HG02623 (cell line): ENCODE measurements around the gene DACT2.
"Not testable (repeated sequence)": the region's sequence is repeated elsewhere in the genome, so short reads cannot be mapped to it uniquely, and the experiment has no call there.

Experiments used
- ATAC-seq: cut with Tn5 transposase; IDR thresholded peaks from one replicate; pipeline ENCODE4 v1.9.1; 2021; ENCODE audit warnings: moderate library complexity; ENCODE audit not compliant: unreplicated experiment

DACT2 gene

GRCh38 chr6:168285456-168285855 lies 34.1 kb downstream of the DACT2 start:
- ATAC-seq: no peak

- ATAC-seq: no peak
Observed at GRCh38 chr6:168284187-168284586, 35.4 kb downstream of the DACT2 start.

DNA sequence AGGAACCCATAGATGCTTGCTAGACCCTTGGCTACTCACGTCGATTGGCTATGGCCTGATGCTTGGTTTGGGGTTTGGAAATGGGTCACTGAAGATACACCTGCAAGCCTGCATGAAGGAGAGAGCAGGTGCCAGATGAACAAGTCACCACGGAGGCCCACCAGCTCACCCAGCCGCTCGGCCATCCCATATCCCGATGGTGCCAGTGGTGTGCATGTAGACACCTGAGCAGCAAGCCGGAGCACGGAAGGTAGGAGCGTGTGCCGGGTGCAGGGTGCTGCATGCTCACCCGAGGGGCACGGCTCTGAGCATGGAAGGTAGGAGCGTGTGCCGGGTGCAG lies 35.9 kb downstream of the DACT2 start:
- no peak for ATAC-seq

- no peak for ATAC-seq
Observed at GRCh38 chr6:168282985-168283685, 36.4 kb downstream of the DACT2 start.

DNA sequence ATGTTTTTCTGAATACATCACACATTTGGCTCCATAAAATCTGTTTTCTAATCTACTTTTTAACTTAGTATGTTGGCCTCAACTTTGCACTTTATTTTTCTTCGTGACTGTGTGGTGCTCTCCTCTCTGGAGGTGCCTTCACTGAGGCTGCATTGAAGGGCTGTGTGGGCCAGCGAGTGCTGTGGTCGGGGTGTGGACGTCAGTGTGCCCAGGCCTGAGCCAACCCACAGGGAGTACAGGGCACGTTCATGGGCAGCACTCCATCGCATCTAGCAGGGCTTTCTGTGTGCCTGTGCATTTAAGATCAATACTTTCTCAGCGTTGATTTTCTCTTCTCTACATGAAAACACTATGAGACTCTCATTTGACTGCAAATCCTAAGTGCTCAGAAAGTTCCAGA lies 37.8 kb downstream of the DACT2 start:
- ATAC-seq: no peak

GRCh38 chr6:168281314-168281713 lies 38.3 kb downstream of the DACT2 start:
- ATAC-seq: not testable (repeated sequence)

GRCh38 chr6:168280899-168281245 lies 38.7 kb downstream of the DACT2 start:
- ATAC-seq: no peak

- ATAC-seq: no peak
Observed at GRCh38 chr6:168280020-168280898, 39.3 kb downstream of the DACT2 start.

- no peak for ATAC-seq
Observed at GRCh38 chr6:168279403-168279935, 40.1 kb downstream of the DACT2 start.

- ATAC-seq: no peak
Observed at GRCh38 chr6:168278904-168279303, 40.7 kb downstream of the DACT2 start.

- no peak for ATAC-seq
Observed at GRCh38 chr6:168277274-168277669, 42.3 kb downstream of the DACT2 start.

GRCh38 chr6:168276576-168277273 lies 42.9 kb downstream of the DACT2 start:
- no peak for ATAC-seq

- no peak for ATAC-seq
Observed at GRCh38 chr6:168275168-168275567, 44.4 kb downstream of the DACT2 start.

GRCh38 chr6:168274037-168274952 lies 45.3 kb downstream of the DACT2 start:
- no peak for ATAC-seq

DNA sequence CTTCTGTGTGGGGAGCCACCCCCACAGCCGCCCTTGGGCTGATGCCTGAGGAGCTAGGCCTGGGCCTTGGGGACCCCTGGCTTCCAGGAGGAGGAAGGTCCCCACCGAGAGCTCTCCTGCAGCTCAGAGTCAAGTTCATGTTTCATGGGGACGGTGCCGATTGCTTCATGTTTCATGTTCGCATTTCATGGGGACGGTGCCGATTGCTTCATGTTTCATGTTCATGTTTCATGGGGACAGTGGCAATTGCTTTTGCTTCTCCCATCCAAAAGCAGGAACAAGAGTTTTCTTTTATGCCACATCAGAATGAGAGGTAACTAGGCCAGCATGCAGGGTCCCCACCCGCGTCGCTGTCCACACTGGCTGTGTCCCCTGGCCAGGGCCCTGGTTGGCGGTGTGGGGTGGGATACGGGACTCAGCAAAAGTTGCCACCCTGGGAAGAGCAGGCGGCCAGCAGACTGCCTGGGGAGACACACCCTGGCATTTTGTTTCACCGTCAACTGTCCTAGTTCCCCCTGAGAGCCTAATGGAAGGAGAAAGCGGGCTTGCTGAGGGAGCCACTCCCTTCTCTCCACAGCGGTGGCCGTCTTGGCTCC lies 46.0 kb downstream of the DACT2 start:
- ATAC-seq: no peak

GRCh38 chr6:168272415-168273325 lies 46.9 kb downstream of the DACT2 start:
- ATAC-seq: no peak

- ATAC-seq: no peak
Observed at GRCh38 chr6:168270274-168271172, 49.1 kb downstream of the DACT2 start.
